ENCODE data around the gene SLC15A1. TPM values are rescaled to one million over a fixed set of nuclear protein-coding genes. Genes with fewer than 3 reads are reported as not detected.

The SLC15A1 gene
- total RNA-seq, 2 donors from 2014 or later = not detected

DNA sequence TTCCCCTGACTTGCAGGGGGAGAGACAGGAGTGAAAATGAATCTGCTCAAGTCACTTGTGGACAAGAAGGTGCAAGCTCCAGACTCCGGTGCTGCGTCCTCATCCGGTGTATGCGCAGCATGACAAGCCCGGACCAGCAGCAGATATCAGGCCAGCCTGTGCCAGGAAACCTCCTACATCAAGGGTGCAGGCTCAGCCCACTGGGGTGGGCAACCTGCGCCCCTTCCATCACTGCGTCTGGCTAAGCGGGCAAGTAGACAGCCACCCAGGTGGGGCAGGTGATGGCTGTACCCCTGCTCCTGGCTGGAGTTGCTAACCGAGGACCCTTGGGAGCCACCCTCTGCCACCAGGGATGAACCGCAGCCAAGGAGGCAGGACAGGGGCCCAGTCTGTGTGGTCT lies 32.9 kb upstream of the SLC15A1 start:
- peaks cover 4% of the 10 kb centered on the region in 2 donors for H3K9me3 Mint-ChIP-seq
- no peak for ATAC-seq
- no peaks in the 10 kb centered on the region for H3K36me3 Mint-ChIP-seq
- no peak for DNase-seq (ENCODE audit: low spot score in 2 of 2)
- H3K27ac Mint-ChIP-seq = no peak overlapping the region

DNA sequence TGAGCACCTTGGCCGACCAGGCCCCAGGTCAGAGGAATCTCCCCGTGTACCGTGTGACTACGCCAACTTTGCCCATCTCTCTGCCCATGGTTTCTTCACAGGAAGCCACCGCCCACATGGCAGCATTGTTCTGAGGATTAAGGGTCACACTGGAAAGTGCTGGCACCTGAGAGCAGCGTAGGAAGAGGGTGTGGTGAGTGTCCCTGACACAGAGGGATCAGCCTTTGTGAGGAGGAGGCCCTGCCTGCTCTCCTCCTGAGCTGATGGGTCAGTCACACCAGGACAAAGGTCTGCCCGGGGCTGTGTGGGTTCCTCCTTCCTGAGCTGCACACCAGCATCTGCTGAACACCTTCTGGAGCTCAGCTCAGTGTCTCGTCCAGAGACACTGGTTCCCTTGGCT lies 32.2 kb upstream of the SLC15A1 start:
- H3K9me3 Mint-ChIP-seq = peaks cover 4% of the 10 kb centered on the region in 2 donors
- H3K36me3 Mint-ChIP-seq = no peaks in the 10 kb centered on the region
- ATAC-seq (no peak), DNase-seq (ENCODE audit: low spot score in 2 of 2) (no peak)
- no peak overlapping the region for H3K27ac Mint-ChIP-seq

- DNase-seq (ENCODE audit: low spot score in 2 of 2) = no peak
- no peak for ATAC-seq
- Mint-ChIP-seq H3K9me3 (peaks cover 4% of the 10 kb centered on the region in 2 donors), H3K27ac (no peak overlapping the region), H3K36me3 (no peaks in the 10 kb centered on the region)
Measured at GRCh38 chr13:98783856-98784478, 31.5 kb upstream of the SLC15A1 start.

DNA sequence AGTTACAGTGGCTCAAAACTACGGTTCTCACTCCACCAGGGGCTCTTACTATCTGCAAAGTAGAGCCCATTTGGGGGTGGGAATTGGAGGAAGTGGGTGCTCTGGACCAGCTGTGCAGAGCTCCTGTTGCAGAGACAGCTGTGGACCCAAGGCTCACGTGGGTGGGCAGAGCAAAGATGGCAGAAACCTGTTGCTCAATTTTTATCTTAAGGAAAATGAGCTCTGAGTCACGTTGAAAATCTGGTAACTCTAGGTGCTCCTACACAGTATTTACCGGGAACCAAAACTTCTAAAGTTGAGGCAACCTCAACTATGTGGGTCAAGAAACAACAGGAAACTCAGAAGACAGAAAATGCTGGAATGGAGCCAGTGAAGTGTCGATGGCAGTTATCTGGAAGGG lies 30.2 kb upstream of the SLC15A1 start:
- DNase-seq (ENCODE audit: low spot score in 2 of 2) (no peak), ATAC-seq (no peak)
- Mint-ChIP-seq H3K27ac (no peak overlapping the region), H3K9me3 (peaks cover 3 to 4% of the 10 kb centered on the region in 2 donors), H3K36me3 (no peaks in the 10 kb centered on the region)

- Mint-ChIP-seq H3K27ac (no peak overlapping the region), H3K36me3 (no peaks in the 10 kb centered on the region), H3K9me3 (peaks cover 0 to 4% of the 10 kb centered on the region in 2 donors)
- no peak for ATAC-seq
- DNase-seq (ENCODE audit: low spot score in 2 of 2) = no peak
Measured at GRCh38 chr13:98781905-98782304, 29.4 kb upstream of the SLC15A1 start.

GRCh38 chr13:98781470-98781869 lies 29.0 kb upstream of the SLC15A1 start:
- DNase-seq (ENCODE audit: low spot score in 2 of 2) (no peak), ATAC-seq (no peak)
- peaks cover 0 to 4% of the 10 kb centered on the region in 2 donors for H3K9me3 Mint-ChIP-seq
- H3K27ac Mint-ChIP-seq = peak overlapping the region in 1 of 2 donors; percentile 44
- no peaks in the 10 kb centered on the region for H3K36me3 Mint-ChIP-seq

DNA sequence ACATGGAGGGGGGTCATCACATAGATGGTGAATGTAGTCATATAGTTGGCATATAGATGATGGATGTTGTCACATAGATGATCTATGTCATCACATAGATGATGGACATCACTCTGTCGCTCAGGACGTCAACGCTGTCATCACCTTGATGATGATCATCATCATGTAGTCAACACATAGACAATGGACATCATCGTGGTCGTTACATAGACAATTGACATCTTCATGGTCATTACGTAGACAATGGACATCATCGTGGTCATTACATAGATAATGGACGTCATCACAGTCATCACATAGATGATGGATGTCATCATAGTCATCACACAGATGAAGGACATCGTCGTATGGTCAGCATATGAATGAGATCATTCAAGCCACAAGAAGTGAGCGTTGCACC lies 28.6 kb upstream of the SLC15A1 start:
- Mint-ChIP-seq H3K27ac (peak overlapping the region in 1 of 2 donors; percentile 44), H3K36me3 (no peaks in the 10 kb centered on the region), H3K9me3 (peaks cover 0 to 4% of the 10 kb centered on the region in 2 donors)
- DNase-seq (ENCODE audit: low spot score in 2 of 2) (no peak), ATAC-seq (no peak)

GRCh38 chr13:98780451-98780850 lies 28.0 kb upstream of the SLC15A1 start:
- Mint-ChIP-seq H3K27ac (no peak overlapping the region), H3K9me3 (peaks cover 0 to 4% of the 10 kb centered on the region in 2 donors), H3K36me3 (no peaks in the 10 kb centered on the region)
- DNase-seq (ENCODE audit: low spot score in 2 of 2) = no peak
- ATAC-seq = no peak

DNA sequence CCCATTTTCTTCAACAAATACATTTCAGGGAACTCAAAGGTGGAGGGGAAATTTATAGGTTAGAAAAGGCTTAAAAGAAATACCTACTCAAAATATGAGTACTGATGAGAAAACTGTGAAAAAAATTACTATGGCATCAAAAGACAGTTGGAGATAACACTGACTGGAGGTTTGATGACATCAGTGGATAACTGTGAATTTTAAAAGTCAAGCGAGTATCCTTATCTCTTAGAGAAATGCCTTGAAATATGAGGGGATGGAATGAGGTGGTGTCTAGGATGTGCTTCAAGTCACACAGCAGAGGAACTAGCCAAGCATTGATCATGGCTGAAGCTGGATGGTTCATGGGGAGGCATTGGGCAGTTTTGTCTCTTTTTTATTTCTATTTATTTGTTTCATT lies 27.2 kb upstream of the SLC15A1 start:
- Mint-ChIP-seq H3K27ac (no peak overlapping the region), H3K36me3 (no peaks in the 10 kb centered on the region), H3K9me3 (peaks cover 0 to 4% of the 10 kb centered on the region in 2 donors)
- DNase-seq (ENCODE audit: low spot score in 2 of 2) = no peak
- ATAC-seq = no peak

DNA sequence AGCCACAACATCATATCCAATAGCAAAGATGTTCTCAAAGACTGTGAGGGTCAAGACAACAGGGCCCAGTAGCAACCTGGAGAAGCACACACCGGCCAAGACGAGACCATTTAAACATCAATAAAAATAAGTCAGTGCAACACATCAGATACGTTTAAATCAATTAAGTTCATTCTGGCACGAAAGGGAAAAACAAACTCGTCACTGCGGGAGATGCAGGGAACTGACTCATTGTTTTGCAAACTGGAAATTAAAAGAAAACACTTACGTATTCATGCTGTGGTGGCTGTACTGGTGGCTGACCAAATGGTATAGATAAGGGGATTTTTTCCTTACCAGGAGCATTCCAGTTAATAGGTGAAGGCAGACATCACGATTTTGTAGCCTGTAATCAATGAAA lies 26.3 kb upstream of the SLC15A1 start:
- DNase-seq (ENCODE audit: low spot score in 2 of 2) = no peak
- Mint-ChIP-seq H3K36me3 (no peaks in the 10 kb centered on the region), H3K27ac (no peak overlapping the region), H3K9me3 (peaks cover 0 to 4% of the 10 kb centered on the region in 2 donors)
- ATAC-seq = no peak

- Mint-ChIP-seq H3K36me3 (no peaks in the 10 kb centered on the region), H3K9me3 (peaks cover 0 to 4% of the 10 kb centered on the region in 2 donors), H3K27ac (no peak overlapping the region)
- ATAC-seq (no peak), DNase-seq (ENCODE audit: low spot score in 2 of 2) (no peak)
Measured at GRCh38 chr13:98776644-98777043, 24.2 kb upstream of the SLC15A1 start.

DNA sequence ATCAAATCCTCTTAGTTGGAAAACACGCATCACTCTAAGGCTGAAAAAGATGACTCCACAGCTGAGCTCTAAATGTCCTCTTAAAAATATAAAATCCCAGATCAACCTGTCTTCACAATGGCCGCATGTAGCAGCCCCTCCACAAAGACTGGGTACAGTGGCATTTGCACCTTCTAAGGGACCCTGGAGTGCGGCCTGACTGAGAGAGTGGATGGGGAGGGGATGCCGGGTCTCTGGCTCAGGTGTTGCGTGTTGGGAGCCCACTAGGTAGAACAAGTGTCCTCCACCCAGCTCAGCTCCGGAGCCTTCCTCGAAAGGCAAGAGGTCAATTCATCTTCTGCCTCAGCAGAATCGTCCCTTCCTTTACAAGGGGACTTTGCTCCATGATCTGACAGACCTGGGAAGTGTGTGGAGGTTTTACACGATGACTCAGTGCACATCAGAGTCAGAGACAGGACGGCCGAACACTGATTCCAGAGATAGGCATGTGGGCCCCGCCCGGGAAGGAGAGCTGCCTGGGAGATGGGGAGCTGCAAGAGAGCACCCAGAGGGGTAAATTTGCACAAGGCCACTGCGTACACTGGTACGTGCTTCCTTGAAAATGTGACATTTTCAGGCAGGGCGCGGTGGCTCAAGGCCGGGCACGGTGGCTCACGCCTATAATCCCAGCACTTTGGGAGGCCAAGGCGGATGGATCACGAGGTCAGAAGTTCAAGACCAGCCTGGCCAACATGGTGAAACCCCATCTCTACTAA lies 23.5 kb upstream of the SLC15A1 start:
- no peaks in the 10 kb centered on the region for H3K36me3 Mint-ChIP-seq
- H3K27ac Mint-ChIP-seq = no peak overlapping the region
- DNase-seq (ENCODE audit: low spot score in 2 of 2) (no peak), ATAC-seq (no peak)
- H3K9me3 Mint-ChIP-seq = peaks cover under 1 to 4% of the 10 kb centered on the region in 2 donors

DNA sequence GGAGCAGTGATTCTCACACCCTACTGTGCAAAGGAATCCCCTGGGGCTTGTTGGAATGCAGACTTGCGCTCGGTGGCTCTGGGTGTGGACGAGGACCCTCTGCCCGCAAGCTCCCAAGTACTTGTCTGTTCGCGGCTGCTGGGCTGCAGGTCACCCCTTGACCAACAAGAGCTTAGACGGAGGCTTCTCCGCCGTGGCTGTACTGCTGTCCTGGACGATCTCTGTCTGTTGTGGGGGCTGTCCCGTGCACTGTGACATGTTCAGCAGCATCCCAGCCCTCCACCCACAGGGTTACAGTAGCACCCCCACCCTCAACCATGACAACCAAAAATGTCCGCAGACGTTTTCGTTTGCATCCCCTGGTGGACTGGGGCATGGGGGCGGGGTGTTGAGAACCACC lies 22.9 kb upstream of the SLC15A1 start:
- peaks cover 2 to 6% of the 10 kb centered on the region in 2 donors for H3K9me3 Mint-ChIP-seq
- no peak for ATAC-seq
- no peak for DNase-seq (ENCODE audit: low spot score in 2 of 2)
- peaks cover 2% of the 10 kb centered on the region in 2 donors for H3K36me3 Mint-ChIP-seq
- no peak overlapping the region for H3K27ac Mint-ChIP-seq

DNA sequence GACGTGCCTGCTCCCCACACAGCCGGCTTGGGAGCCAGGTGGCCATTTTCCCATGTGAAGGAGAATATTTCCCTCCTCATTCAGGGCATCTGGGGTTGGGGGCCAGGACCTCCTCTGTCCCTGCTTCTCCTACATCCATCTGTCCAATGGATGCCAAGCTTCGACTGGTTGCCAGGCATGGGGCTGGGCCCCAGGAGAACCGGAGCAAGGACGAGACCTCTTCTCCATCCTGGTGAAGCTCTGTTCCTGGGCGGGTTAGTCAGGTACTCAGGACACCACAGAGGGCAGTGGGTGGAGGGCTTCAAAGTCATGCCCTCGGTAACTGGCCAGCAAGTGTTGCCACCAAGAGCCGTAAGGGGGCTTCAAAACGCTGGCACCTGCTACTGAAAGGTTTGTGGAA lies 22.3 kb upstream of the SLC15A1 start:
- peaks cover 7 to 11% of the 10 kb centered on the region in 2 donors for H3K9me3 Mint-ChIP-seq
- ATAC-seq (no peak), DNase-seq (ENCODE audit: low spot score in 2 of 2) (no peak)
- peaks cover 5 to 6% of the 10 kb centered on the region in 2 donors for H3K36me3 Mint-ChIP-seq
- H3K27ac Mint-ChIP-seq = no peak overlapping the region

DNA sequence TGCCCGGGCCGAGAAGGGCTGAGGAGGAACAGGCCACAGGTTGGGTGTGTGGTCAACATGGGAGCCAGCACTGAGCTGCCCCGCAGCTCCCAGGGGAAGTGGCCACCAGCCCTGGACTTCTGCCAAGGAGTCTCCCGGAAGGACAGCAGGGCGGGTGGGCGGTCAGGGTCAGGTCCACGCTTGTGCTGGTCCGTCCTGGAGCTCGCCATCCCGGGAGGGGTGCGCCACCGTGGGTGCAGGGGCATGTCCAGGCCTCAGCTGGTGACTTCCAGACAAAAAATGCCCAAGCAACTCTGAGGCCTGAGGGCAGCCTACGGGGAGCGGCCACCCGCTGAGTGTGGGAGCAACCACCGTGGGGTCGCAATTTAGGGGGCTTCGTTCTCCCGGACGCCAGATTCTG lies 21.4 kb upstream of the SLC15A1 start:
- H3K36me3 Mint-ChIP-seq = peaks cover 11% of the 10 kb centered on the region in 2 donors
- DNase-seq (ENCODE audit: low spot score in 2 of 2) (no peak), ATAC-seq (no peak)
- H3K27ac Mint-ChIP-seq = no peak overlapping the region
- H3K9me3 Mint-ChIP-seq = peaks cover 13 to 18% of the 10 kb centered on the region in 2 donors

- DNase-seq (ENCODE audit: low spot score in 2 of 2) (no peak), ATAC-seq (no peak)
- H3K27ac Mint-ChIP-seq = no peak overlapping the region
- peaks cover 11% of the 10 kb centered on the region in 2 donors for H3K36me3 Mint-ChIP-seq
- peaks cover 13 to 19% of the 10 kb centered on the region in 2 donors for H3K9me3 Mint-ChIP-seq
Measured at GRCh38 chr13:98772794-98773452, 20.5 kb upstream of the SLC15A1 start.

DNA sequence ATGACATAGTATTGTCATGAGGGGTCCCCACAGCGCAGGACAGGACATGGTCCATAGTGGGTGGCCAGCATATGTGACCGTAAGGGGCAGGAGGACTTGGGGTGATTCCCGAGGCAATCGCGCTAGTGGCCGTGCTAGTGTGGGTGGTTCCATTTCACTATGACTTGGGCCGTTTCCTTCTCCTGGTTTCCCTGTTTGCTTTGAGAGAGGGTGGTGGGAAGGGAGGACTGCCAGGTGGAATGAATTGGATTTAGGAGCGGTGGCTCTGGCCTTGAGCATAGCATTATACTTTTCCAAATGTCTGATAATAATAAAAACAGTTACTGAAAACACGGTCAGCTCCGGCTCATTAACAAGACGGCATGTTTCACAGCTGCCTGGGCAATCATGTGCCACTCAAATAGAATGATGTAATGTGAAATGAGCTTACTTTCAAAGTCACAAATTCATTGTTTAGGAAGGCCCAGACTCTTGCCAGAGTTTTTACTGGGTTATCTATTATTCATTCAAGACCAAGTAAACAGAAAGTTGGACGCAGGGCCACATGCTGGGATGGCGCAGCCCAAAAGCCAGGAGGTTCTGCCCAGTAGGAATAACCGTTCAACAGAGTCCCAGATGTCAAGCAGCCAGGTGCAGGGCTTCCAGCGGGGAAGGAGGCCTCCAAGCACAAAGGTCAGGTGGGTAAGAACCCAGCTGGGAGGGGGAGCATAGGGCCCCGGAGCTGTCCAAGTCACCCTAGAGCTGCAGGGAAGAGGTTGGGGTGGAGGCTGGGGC lies 19.6 kb upstream of the SLC15A1 start:
- H3K9me3 Mint-ChIP-seq = peaks cover 13 to 19% of the 10 kb centered on the region in 2 donors
- H3K36me3 Mint-ChIP-seq = peaks cover 11% of the 10 kb centered on the region in 2 donors
- ATAC-seq (no peak), DNase-seq (ENCODE audit: low spot score in 2 of 2) (no peak)
- H3K27ac Mint-ChIP-seq = no peak overlapping the region

Measured in activated naive CD4-positive, alpha-beta T cell treated with anti-CD3 and anti-CD28 coated beads, Interleukin-2, amount 50 U/mL, for 72 hours (primary cell).